GM18520 (cell line): ENCODE data around the gene CADM1.

Source experiments
- ATAC-seq: cut with Tn5 transposase; IDR thresholded peaks from one replicate; pipeline ENCODE4 v1.9.1; 2021; ENCODE audit not compliant: unreplicated experiment

Gene CADM1

DNA sequence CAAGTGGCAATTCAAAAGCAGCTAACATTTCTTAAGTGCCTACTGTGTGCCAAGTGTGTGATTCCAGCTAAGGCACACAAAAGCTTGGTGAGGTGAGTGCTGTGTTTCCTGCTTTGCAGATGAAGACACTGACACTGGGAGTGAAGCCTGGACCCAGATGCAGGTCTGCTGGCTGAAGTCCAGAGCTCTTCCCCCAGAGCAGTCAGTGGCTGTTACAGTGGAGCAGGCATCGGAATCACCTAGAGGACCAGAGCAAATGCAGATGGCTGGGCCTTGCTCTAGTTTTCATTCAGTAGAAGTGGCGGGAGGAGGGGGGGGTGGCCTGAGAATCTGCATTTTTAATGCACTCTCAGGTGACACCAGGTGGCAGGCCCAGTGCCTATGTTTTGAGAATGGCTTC lies 342.3 kb downstream of the CADM1 start:
- ATAC-seq = no peak

DNA sequence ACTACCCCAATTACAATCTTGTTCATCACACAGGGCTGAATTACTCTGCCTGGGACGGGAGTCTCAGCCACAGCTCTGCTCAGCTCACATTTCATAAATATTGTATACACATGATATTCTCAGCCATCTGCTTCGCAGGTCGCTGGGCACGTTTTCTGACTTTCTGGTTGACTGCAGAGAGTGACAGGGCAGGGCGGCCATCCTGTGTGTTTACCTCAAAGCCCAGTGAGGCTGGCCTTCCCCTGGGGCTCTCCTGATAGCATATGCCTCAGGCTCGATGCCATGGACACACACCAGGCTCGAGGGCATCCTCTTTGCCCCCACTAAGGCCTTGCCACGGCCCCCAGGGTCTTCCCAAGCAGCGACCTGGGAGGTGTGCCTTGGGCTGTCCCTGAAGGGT lies 345.0 kb downstream of the CADM1 start:
- ATAC-seq = no peak

DNA sequence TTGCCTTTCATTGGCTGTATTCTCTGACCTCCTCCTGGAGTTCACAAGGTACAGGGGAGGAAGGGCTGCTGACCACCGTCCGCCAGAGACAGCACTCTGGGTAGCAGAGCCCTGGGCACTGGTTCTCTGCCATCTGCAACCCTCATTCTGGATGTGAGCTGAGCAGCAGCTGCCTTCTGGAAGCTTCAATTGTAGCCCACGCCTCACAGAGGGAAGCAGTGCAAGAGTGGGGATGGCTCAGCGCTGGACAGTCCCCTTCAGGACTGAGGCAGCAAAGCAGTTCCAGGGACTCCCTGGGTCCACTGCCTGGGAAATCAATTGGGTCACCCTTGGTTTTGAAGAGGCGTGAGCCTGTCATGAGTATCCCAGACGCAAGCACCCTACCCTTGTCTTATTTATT lies 346.2 kb downstream of the CADM1 start:
- ATAC-seq = no peak

DNA sequence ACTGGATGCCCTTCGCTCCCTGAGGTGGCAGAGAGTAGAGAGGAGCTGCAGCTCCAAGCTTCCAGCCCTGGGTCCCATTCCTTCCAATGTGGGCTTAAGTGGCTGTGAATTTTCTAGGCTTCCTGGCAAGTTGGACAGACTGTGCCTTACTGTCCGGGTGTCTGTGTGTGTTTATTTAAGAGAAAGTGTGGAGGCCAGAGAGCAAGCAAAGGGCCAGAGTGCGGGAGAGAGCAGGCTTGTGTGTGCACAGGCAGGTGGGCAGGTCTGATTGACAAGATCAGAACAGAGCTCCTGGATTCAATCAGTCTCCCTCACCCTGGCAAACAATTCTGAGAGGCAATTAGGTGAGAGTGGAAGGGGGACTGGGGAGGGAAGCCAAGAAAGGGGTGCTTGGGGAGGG lies 347.0 kb downstream of the CADM1 start:
- ATAC-seq = no peak

DNA sequence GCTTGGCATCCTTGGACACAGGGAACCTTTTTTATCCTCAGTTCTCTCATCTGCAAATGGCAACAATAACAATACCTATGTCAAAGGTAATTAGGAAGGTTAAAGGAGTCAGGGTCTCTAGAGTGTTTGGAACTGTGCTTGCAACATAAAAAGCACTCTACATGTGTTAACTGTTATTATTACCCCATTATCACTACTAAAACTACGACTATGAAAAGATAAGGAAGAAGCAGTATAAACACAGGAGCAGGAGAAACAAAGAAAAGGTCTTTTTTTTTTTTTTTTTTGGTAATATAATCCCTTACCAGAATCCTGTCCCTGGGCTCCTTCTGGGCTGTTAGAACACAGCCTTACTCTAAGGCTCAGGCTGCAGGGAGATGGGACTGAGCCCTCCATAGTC lies 348.2 kb downstream of the CADM1 start:
- ATAC-seq = no peak

DNA sequence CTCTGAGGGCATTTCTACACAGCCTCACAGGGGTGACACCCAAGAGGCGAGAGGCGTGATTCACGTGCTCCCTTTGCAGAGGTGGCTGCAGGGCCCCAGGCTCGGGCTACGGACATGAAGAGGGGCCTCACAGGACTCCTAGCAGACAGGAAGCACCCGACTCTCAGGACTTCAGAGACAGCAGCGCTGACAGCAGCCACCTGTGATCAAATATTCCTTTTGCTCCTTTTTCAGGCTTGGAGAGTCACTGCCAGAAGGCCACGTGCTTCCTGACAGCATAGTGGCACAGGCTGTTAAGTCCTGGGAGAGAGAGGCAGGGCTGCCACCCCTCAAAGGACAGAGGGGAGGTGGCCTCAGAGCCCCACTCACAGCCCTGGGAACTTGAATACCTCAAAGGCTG lies 348.9 kb downstream of the CADM1 start:
- no peak for ATAC-seq

DNA sequence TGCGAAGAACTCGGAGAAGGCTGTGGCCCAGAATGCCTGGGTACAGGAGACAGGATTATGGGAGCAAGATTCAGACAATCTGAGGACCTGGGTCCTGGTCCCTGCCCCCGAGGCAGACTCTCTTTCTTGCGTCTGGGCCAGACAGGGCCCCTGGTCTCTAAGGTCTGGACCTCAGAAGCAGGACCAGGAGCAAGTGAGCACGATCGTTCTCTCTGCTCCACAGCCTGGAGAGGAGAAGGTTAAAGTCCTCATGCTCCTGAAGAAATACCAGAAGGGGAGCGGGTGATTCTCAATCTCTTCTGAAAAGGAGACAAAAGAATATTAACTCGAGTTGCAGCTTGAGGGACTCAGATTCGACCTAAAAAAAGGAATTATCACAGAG lies 349.9 kb downstream of the CADM1 start:
- ATAC-seq = no peak

DNA sequence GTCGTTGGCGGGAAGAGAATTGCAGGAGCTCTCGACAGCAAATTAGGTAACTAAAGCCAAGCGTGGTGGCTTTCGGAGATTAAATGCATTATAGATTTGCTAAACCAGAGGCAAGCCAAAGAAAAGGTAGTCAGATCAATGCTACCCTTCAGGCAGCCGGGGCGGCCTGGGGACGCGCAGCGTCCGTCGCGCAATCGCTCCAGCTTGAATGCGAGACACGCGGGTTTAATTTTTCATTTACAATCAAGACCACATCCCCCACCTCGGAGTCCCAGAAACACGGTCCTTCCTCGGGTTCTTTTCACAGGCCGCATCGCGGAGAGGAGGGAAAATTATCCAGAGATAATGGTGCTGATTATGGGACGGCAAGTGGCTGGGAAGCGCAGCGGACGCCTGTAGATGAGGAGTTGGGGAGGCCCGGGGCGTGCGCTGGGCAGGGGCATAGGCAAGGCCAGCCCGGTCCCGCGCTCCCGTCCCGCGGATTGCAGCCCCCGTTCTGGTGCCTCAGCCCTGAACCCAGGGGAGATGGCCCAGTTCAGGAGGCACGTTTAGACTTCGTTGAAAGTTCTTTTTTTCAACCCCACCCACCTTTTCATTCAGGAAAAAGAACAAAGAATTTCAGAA lies 350.4 kb downstream of the CADM1 start:
- ATAC-seq = no peak

DNA sequence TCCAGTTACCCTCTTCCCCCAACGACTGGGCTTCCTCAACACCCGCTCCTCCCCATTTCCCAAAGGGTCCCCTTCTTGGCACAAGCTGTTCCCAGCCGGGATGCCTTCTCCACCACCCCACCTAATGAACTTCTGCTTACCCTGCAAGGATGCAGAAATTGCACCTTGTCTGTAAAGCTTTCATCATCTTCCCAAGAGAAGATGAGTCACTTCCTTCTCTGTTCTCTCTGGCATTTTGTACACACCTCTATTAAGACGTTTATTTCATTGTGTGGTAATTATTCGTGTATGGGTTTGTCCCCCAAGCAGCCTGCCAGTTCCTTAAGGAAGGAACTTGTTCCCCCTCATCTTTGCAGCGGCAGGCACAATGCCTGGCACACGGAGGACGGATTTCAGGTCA lies 351.1 kb downstream of the CADM1 start:
- no peak for ATAC-seq

DNA sequence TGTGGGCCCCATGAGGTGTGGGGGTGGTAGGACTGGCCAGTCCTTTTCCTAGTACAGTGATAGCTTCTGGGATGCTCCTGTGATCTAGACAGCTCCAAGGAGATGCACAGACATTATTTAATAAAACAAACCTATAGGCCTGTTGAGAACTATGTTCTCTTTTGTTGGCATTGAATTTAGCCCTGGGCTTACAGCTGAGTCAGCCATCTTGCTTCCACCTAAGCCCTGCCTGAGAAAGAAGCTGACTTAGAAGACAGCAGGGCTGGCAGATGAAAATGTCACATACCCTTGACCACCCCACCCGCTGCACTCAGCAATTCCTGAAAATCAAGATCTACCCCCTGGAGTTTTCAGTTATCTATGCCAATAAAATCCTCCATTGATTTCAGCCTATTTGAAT lies 353.2 kb downstream of the CADM1 start:
- no peak for ATAC-seq

DNA sequence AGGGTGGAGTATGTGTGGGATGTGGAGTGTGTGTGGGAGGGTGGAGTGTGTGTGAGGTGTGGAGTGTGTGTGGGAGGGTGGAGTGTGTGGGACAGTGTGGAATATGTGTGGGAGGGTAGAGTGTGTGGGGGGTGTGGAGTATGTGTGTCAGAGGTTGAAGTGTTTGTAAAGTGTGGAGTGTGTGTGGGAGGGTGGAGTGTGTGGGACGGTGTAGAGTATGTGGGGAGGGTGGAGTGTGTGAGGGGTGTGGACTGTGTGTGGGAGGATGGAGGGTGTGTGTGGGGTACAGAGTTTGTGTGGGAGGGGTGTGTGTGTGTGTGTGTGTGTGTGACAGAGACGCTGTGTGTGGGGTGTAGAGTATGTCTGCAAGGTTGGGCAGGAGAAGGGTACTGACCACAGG lies 355.5 kb downstream of the CADM1 start:
- no peak for ATAC-seq

DNA sequence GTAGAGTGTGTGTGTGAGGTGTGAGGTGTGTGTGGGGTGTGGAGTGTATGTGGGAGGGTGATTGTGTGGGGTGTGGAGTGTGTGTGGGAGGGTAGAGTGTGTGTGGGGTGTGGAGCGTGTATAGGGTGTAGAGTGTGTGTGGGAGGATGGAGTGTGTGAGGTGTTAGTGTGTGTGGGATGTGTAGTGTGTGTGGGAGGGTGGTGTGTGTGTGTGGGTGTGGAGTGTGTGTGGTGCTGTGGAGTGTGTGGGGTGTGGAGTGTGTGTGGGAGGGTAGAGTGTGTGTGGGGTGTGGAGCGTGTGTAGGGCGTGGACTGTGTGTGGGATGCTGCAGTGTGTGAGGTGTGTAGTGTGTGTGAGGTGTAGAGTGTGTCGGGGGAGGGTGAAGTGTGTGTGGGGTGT lies 356.1 kb downstream of the CADM1 start:
- no peak for ATAC-seq

DNA sequence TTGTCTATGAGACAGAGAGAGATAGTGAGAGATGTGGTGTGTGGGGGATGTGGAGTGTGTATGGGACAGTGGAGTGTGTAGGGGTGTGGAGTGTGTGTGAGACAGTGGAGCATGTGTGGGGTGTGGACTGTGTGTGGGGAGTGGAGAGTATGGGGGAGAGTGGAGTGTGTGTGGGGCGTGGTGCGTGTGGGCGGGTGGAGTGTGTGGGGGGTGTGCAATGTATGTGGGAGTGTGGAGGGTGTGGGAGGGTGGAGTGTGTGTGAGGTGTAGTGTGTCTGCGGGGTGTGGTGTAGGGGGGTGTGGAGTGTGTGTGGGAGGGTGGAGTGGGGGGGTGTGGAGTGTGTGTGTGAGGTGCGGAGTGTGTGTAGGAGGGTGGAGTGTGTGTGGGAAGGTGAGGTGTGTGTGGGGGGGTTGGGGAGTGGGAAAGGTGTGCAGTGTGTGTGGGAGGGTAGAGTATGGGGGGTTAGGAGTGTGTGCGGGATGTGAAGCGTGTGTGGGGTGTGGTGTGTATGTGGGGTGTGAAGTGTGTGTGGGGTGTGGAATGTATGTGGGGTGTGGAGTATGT lies 356.9 kb downstream of the CADM1 start:
- no peak for ATAC-seq

DNA sequence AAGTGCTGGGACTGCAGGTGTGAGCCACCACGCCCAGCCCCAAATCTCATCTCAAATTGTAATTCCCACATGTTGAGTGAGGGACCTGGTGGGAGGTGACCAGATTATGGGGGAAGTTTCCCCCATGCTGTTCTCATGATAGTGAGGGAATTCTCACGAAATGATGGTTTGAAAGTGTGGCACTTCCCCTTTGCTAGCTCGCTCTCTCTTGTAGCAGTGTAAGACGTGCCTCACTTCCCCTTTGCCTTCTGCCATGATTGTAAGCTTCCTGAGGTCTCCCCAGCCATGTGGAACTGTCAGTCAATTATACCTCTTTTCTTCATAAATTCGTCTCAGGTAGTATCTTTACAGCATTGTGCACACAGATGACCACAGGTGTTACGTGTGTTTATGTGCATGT lies 357.8 kb downstream of the CADM1 start:
- no peak for ATAC-seq

DNA sequence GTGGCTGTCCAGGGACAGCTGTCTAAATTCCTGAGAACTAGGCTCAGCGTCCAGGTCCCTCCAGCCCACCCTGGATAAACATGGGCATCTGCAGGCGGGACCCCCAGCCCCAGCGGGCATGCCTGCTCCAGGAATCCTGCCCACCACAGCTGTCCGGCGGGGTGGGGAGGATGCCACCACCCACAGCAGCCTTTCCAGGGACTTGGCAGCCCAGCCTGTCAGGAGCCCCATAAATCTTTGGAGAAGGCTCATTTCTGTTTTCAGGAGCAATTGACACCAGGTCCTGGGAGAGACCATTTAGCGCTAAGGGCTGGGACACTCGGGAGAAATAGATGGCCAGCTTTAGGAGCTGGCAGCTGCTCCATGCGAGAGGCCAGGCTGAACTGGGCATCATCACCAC lies 358.9 kb downstream of the CADM1 start:
- ATAC-seq = no peak

DNA sequence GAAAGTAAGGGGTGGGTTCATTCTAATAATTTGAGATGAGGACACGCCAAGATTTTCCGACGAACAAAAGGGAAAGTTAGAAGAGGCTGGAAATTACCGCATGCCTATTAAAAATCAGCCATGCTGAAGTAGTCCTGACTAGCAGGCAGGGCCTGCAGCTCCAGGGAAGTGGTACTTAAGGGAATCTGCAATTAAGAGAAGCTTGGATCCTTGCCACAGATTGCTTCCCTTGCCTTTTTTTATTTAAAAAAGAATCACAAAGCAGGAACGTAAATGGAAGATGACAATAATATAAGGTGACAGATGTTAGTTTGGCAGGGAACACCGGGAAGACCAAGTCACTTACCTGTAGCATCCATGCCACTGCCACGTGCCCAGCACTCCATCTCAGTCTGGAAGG lies 359.3 kb downstream of the CADM1 start:
- ATAC-seq = no peak

DNA sequence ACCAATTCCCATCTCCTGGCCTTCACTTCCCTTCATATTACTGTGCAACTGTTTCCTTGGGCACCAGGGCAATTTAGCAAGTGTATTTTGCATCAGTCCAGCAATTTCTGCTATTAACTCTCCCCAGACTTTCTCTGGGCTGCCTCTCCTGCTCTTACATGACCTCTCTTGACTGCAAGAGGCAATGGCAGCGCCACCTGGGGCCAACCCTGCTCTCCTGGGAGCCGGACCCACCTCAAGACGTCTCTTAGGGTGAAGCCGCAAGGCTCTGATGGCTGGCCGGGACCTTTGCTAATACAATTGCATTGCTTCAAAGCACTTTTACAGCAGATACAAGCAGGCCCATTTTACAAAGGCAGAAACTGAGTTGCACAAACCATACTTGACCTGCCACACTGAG lies 360.2 kb downstream of the CADM1 start:
- no peak for ATAC-seq

DNA sequence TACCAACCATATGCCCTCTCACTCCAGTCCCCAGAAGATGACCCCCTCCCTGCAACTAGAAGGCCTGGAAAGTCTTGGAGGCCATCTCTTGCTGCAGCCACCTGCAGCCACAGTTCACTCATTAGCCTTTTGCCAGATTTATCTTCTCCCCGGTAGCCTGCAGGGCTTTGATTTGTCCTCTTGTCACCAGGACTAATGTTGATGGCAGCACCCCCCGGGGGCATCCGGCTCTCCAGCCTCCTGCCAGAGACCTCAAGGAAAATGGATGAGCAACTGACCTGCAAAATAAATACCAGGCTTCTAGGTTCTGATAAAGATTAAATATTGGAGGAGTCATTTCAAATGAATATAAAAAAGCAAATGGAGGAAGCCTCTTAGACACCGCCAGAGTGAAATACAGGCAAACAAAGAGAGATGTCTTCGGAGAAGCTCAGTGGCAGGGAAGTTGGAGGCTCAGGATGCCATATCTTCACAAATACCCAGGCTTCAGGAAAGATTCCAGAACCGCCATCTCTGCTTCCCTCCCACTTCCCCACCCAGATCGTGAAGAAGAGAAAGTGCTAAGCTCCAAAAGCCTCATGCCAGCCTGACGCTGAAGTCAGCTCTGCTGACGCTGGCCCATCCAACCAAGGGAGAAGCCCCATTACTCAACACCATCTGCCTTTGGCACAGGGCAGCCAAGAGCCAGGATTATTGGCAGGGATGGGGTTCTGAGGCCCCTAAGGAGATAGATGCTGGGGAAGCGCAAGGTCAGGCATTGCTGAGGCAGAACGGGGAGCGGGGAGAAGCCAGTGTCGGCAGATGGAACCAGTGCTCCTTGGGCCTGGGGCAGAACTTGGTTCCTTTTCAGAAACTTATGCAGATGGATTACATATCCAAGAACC lies 362.7 kb downstream of the CADM1 start:
- no peak for ATAC-seq

DNA sequence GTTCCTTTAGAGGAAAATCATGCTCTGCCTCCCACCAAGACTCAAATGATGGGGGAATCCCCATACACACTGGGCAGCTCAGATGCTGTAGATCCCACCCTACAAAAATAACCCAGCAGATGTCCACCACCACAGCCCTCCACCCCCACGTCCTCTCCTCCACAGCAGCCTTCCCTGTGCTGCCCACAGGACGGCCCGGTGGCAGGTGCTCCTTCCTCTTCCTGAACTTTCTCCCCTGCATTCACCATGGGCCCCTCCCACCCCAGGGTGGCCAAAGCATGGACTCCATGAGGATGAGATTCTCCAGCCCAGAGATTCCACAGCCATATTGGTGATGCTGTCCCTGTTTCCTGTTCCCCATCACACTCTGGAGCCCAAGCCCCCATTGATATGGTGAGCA lies 368.3 kb downstream of the CADM1 start:
- ATAC-seq = no peak

DNA sequence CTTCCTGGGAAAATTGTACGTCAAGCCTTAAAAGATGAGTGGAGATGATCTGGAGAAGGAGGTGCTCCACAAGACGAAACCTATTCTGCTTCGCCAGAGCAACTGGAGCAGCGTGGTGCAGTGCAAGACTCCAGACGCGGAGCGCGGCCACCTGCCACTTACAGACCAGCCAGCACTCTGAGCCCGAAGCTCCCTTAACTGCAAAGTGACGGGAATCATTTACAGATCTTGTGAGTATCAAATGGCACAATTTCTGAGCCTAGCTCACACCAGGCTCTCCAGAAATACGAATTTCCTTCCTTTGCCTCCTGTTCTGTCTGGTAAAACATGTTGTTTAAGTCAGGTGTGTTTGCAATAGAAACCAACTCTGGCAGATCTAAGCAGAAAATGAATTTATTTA lies 369.3 kb downstream of the CADM1 start:
- ATAC-seq = no peak

DNA sequence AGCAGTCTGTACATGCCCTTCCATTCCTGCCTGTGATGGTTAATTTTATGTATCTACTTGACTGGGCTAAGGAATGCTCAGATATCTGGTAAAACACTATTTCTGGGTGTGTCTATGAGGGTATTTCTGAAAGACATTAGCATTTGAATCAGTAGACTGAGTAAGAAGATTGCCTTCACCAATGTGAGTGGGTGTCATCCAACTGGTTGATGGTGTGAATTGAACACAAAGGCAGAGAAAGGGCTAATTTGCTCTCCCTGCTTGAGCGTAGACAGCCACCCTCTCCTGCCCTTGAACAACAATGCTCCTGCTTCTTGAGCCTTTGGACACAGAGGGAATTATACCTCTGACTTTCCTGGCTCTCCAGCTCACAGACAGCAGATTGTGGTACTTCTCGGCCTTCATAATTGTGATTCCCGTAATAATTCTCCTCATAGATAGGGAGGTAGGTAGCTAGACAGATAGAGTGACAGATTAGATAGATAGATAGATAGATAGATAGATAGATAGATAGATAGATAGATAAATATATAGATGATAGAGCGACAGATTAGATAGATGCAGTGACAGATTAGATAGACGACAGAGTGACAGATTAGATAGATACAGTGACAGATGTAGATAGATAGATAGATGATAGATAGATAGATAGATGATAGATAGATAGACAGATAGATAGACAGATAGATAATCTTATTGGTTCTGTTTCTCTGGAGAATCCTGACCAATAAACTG lies 370.6 kb downstream of the CADM1 start:
- ATAC-seq = no peak
